Measurements from ENCODE around the gene CDC42BPA. TPM values are rescaled to one million over a fixed set of nuclear protein-coding genes. Genes with fewer than 3 reads are reported as not detected.
"Not testable (repeated sequence)": the region's sequence is repeated elsewhere in the genome, so short reads cannot be mapped to it uniquely, and the experiment has no call there.

The CDC42BPA gene
- total and polyA plus RNA-seq, 2 donors = 3.7 to 3.9 TPM

DNA sequence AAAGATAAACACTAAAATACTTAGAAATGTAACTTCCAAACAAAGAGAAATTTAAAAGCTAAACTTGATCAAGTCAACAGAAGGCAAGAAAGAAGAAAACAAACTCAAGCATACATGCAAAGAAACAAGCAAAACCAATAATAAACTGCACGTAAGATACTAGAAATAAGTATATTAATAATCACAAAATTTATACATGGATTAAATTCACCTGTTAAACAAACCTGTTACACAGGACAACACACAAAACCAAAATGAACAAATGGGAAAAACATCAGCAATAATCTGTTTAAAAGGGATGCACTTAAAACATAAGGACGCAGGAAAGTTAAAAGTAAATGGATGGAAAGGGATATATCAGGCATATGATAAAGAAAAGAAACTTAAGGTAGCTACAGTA lies 165.8 kb downstream of the CDC42BPA start:
- Histone ChIP-seq H3K4me1 (ENCODE audit: control insufficient read depth in 2 of 2, insufficient read depth in 2 of 2, low read length in 2 of 2) (no peaks in the 10 kb centered on the region), H3K4me3 (ENCODE audit: low read length in 2 of 2) (no peak overlapping the region), H3K27me3 (ENCODE audit: control insufficient read depth in 2 of 2, insufficient read depth in 1 of 2, low read length in 1 of 2) (no peaks in the 10 kb centered on the region), H3K36me3 (ENCODE audit: control insufficient read depth in 2 of 2, insufficient read depth in 2 of 2, low read length in 1 of 2) (no peaks in the 10 kb centered on the region), H3K9me3 (ENCODE audit: control insufficient read depth in 2 of 2, insufficient read depth in 1 of 2, low read length in 1 of 2) (no peaks in the 10 kb centered on the region), H3K27ac (ENCODE audit: low read depth in 1 of 2, low read length in 1 of 2) (no peak overlapping the region)
- no peak for DNase-seq (ENCODE audit: low read depth in 6 of 9, low spot score in 9 of 9)
- 99% methylated on average over 2 of the region's 2 CpGs for WGBS

GRCh38 chr1:227140376-227140775 lies 177.9 kb downstream of the CDC42BPA start:
- DNase-seq (ENCODE audit: low read depth in 6 of 9, low spot score in 9 of 9) = no peak
- Histone ChIP-seq H3K27ac (ENCODE audit: low read depth in 1 of 2, low read length in 1 of 2) (no peak overlapping the region), H3K36me3 (ENCODE audit: control insufficient read depth in 2 of 2, insufficient read depth in 2 of 2, low read length in 1 of 2) (no peaks in the 10 kb centered on the region), H3K9me3 (ENCODE audit: control insufficient read depth in 2 of 2, insufficient read depth in 1 of 2, low read length in 1 of 2) (no peaks in the 10 kb centered on the region), H3K4me1 (ENCODE audit: control insufficient read depth in 2 of 2, insufficient read depth in 2 of 2, low read length in 2 of 2) (no peaks in the 10 kb centered on the region), H3K4me3 (ENCODE audit: low read length in 2 of 2) (no peak overlapping the region), H3K27me3 (ENCODE audit: control insufficient read depth in 2 of 2, insufficient read depth in 1 of 2, low read length in 1 of 2) (no peaks in the 10 kb centered on the region)
- WGBS = 91% methylated on average over 1 of the region's 1 CpG

GRCh38 chr1:227136210-227136820 lies 182.0 kb downstream of the CDC42BPA start:
- H3K4me3 ChIP-seq (ENCODE audit: low read length in 2 of 2) = no peak overlapping the region
- DNase-seq (ENCODE audit: low read depth in 6 of 9, low spot score in 9 of 9) = no peak
- no peaks in the 10 kb centered on the region for H3K27me3 ChIP-seq (ENCODE audit: control insufficient read depth in 2 of 2, insufficient read depth in 1 of 2, low read length in 1 of 2)
- H3K9me3 ChIP-seq (ENCODE audit: control insufficient read depth in 2 of 2, insufficient read depth in 1 of 2, low read length in 1 of 2) = no peaks in the 10 kb centered on the region
- H3K36me3 ChIP-seq (ENCODE audit: control insufficient read depth in 2 of 2, insufficient read depth in 2 of 2, low read length in 1 of 2) = no peaks in the 10 kb centered on the region
- 97% methylated on average over 4 of the region's 4 CpGs for WGBS
- H3K4me1 ChIP-seq (ENCODE audit: control insufficient read depth in 2 of 2, insufficient read depth in 2 of 2, low read length in 2 of 2) = no peaks in the 10 kb centered on the region
- no peak overlapping the region for H3K27ac ChIP-seq (ENCODE audit: low read depth in 1 of 2, low read length in 1 of 2)

GRCh38 chr1:227134686-227135314 lies 183.5 kb downstream of the CDC42BPA start:
- H3K4me1 ChIP-seq (ENCODE audit: control insufficient read depth in 2 of 2, insufficient read depth in 2 of 2, low read length in 2 of 2) = no peaks in the 10 kb centered on the region
- DNase-seq (ENCODE audit: low read depth in 6 of 9, low spot score in 9 of 9) = no peak
- H3K9me3 ChIP-seq (ENCODE audit: control insufficient read depth in 2 of 2, insufficient read depth in 1 of 2, low read length in 1 of 2) = no peaks in the 10 kb centered on the region
- 94% methylated on average over 2 of the region's 2 CpGs for WGBS
- H3K27me3 ChIP-seq (ENCODE audit: control insufficient read depth in 2 of 2, insufficient read depth in 1 of 2, low read length in 1 of 2) = no peaks in the 10 kb centered on the region
- no peaks in the 10 kb centered on the region for H3K36me3 ChIP-seq (ENCODE audit: control insufficient read depth in 2 of 2, insufficient read depth in 2 of 2, low read length in 1 of 2)
- H3K4me3 ChIP-seq (ENCODE audit: low read length in 2 of 2) = no peak overlapping the region
- no peak overlapping the region for H3K27ac ChIP-seq (ENCODE audit: low read depth in 1 of 2, low read length in 1 of 2)

DNA sequence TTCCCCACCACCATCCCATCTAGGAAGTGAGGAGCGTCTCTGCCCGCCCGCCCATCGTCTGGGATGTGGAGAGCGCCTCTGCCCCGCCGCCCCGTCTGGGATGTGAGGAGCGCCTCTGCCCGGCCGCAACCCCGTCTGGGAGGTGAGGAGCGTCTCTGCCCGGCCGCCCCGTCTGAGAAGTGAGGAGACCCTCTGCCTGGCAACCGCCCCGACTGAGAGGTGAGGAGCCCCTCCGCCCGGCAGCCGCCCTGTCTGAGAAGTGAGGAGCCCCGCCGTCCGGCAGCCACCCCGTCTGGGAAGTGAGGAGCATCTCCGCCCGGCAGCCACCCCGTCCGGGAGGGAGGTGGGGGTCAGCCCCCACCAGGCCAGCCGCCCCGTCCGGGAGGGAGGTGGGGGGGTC lies 185.6 kb downstream of the CDC42BPA start:
- WGBS = 98% methylated on average over 32 of the region's 32 CpGs
- not testable (repeated sequence) for H3K36me3 ChIP-seq (ENCODE audit: control insufficient read depth in 2 of 2, insufficient read depth in 2 of 2, low read length in 1 of 2); H3K4me1 ChIP-seq (ENCODE audit: control insufficient read depth in 2 of 2, insufficient read depth in 2 of 2, low read length in 2 of 2); H3K9me3 ChIP-seq (ENCODE audit: control insufficient read depth in 2 of 2, insufficient read depth in 1 of 2, low read length in 1 of 2); DNase-seq (ENCODE audit: low read depth in 6 of 9, low spot score in 9 of 9); H3K27ac ChIP-seq (ENCODE audit: low read depth in 1 of 2, low read length in 1 of 2); H3K4me3 ChIP-seq (ENCODE audit: low read length in 2 of 2); H3K27me3 ChIP-seq (ENCODE audit: control insufficient read depth in 2 of 2, insufficient read depth in 1 of 2, low read length in 1 of 2)

GRCh38 chr1:227131193-227131592 lies 187.1 kb downstream of the CDC42BPA start:
- H3K4me3 ChIP-seq (ENCODE audit: low read length in 2 of 2) = no peak overlapping the region
- 94% methylated on average over 3 of the region's 3 CpGs for WGBS
- H3K4me1 ChIP-seq (ENCODE audit: control insufficient read depth in 2 of 2, insufficient read depth in 2 of 2, low read length in 2 of 2) = no peaks in the 10 kb centered on the region
- no peaks in the 10 kb centered on the region for H3K9me3 ChIP-seq (ENCODE audit: control insufficient read depth in 2 of 2, insufficient read depth in 1 of 2, low read length in 1 of 2)
- DNase-seq (ENCODE audit: low read depth in 6 of 9, low spot score in 9 of 9) = peak in 1 of 9 donors; percentile 1
- H3K27ac ChIP-seq (ENCODE audit: low read depth in 1 of 2, low read length in 1 of 2) = no peak overlapping the region
- H3K36me3 ChIP-seq (ENCODE audit: control insufficient read depth in 2 of 2, insufficient read depth in 2 of 2, low read length in 1 of 2) = no peaks in the 10 kb centered on the region
- no peaks in the 10 kb centered on the region for H3K27me3 ChIP-seq (ENCODE audit: control insufficient read depth in 2 of 2, insufficient read depth in 1 of 2, low read length in 1 of 2)

DNA sequence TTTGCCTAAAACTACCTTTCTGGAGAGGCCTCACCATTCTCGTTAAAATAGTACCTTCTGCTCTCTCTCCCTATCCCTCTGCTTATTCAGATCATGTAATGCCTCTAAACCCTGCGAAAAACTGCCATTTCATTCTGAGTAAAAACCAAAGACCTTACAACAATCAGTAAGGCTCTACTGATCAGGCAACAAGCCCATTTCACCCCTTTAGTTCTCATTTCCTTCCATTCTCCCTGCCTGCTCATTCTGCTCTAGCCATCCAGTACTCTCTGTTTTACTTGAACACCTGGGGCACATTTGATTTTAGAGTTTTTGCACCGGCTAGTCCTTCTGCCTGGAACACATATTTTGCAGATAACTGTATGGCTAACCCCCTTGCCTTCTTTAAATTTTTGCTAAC lies 190.4 kb downstream of the CDC42BPA start:
- Histone ChIP-seq H3K4me3 (ENCODE audit: low read length in 2 of 2) (no peak overlapping the region), H3K27ac (ENCODE audit: low read depth in 1 of 2, low read length in 1 of 2) (no peak overlapping the region), H3K27me3 (ENCODE audit: control insufficient read depth in 2 of 2, insufficient read depth in 1 of 2, low read length in 1 of 2) (no peaks in the 10 kb centered on the region), H3K4me1 (ENCODE audit: control insufficient read depth in 2 of 2, insufficient read depth in 2 of 2, low read length in 2 of 2) (no peaks in the 10 kb centered on the region), H3K36me3 (ENCODE audit: control insufficient read depth in 2 of 2, insufficient read depth in 2 of 2, low read length in 1 of 2) (no peaks in the 10 kb centered on the region), H3K9me3 (ENCODE audit: control insufficient read depth in 2 of 2, insufficient read depth in 1 of 2, low read length in 1 of 2) (no peaks in the 10 kb centered on the region)
- 98% methylated on average over 3 of the region's 3 CpGs for WGBS
- DNase-seq (ENCODE audit: low read depth in 6 of 9, low spot score in 9 of 9) = no peak

DNA sequence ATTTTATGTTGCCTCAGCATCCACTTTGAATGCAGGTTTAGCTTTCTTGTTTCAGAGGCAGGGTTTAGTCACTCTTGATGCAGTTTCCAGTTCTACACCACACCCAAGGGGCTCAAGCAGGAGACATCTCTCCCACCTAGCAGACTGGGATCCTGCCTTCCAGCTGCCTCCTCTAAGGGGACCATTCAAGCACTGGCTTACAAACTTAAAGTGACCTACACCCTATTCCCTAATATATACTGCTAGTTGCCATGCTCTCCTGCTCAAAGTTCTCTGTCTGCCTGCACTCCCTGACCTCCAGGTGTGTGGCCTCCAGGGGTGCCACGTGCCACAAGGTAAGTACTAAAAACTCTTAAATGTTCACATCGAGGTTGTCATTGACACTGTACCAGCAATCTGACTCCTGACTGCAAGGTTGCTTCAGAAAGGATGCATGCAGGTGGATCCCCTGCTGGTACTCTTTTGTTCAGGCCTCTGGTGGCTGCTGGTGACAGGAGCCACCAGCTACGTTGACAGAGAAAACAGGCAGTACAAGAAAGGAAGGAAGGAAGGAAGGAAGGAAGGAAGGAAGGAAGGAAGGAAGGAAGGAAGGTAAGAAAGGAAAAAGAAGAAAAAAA lies 192.3 kb downstream of the CDC42BPA start:
- no peaks in the 10 kb centered on the region for H3K4me1 ChIP-seq (ENCODE audit: control insufficient read depth in 2 of 2, insufficient read depth in 2 of 2, low read length in 2 of 2)
- no peak for DNase-seq (ENCODE audit: low read depth in 6 of 9, low spot score in 9 of 9)
- H3K9me3 ChIP-seq (ENCODE audit: control insufficient read depth in 2 of 2, insufficient read depth in 1 of 2, low read length in 1 of 2) = no peaks in the 10 kb centered on the region
- WGBS = 80% methylated on average over 3 of the region's 3 CpGs
- no peaks in the 10 kb centered on the region for H3K36me3 ChIP-seq (ENCODE audit: control insufficient read depth in 2 of 2, insufficient read depth in 2 of 2, low read length in 1 of 2)
- H3K27ac ChIP-seq (ENCODE audit: low read depth in 1 of 2, low read length in 1 of 2) = no peak overlapping the region
- H3K27me3 ChIP-seq (ENCODE audit: control insufficient read depth in 2 of 2, insufficient read depth in 1 of 2, low read length in 1 of 2) = no peaks in the 10 kb centered on the region
- no peak overlapping the region for H3K4me3 ChIP-seq (ENCODE audit: low read length in 2 of 2)

GRCh38 chr1:227124473-227124872 lies 193.8 kb downstream of the CDC42BPA start:
- WGBS = 93% methylated on average over 1 of the region's 1 CpG

More at GRCh38 chr1:227124473-227124872, 193.8 kb downstream of the CDC42BPA start:
- H3K36me3 ChIP-seq (ENCODE audit: control insufficient read depth in 2 of 2, insufficient read depth in 2 of 2, low read length in 1 of 2) = no peaks in the 10 kb centered on the region
- no peaks in the 10 kb centered on the region for H3K9me3 ChIP-seq (ENCODE audit: control insufficient read depth in 2 of 2, insufficient read depth in 1 of 2, low read length in 1 of 2)
- H3K4me3 ChIP-seq (ENCODE audit: low read length in 2 of 2) = no peak overlapping the region
- no peaks in the 10 kb centered on the region for H3K4me1 ChIP-seq (ENCODE audit: control insufficient read depth in 2 of 2, insufficient read depth in 2 of 2, low read length in 2 of 2)
- H3K27ac ChIP-seq (ENCODE audit: low read depth in 1 of 2, low read length in 1 of 2) = no peak overlapping the region
- H3K27me3 ChIP-seq (ENCODE audit: control insufficient read depth in 2 of 2, insufficient read depth in 1 of 2, low read length in 1 of 2) = no peaks in the 10 kb centered on the region
- DNase-seq (ENCODE audit: low read depth in 6 of 9, low spot score in 9 of 9) = no peak
